Measurements from ENCODE around the gene C1QTNF7. TPM values are rescaled to one million over a fixed set of nuclear protein-coding genes. Genes with fewer than 3 reads are reported as not detected.
A peak's percentile ranks its signal among the peaks of the same experiment; 100 is the strongest.

Gene C1QTNF7
- total and polyA plus RNA-seq, 7 donors = 0.20 to 2.3 (median 0.35) TPM

GRCh38 chr4:15392053-15392805 is 35.6 kb upstream of the C1QTNF7 start:
- intact Hi-C loops (cut with DNase I) = loop anchor here in 1 of 2 donors (10.0 kb wide), 1 partner anchor 157 kb away; no protein-coding TSS in a partner anchor
- no peak for TF ChIP-seq CTCF (IDR thresholded peaks at IDR 0.05)

GRCh38 chr4:15395311-15395710 is 32.5 kb upstream of the C1QTNF7 start:
- no peak for DNase-seq
- no peak for ATAC-seq
- no peaks in the 10 kb centered on the region for H3K4me1 ChIP-seq
- no peaks in the 10 kb centered on the region for H3K36me3 ChIP-seq (ENCODE audit: insufficient read depth in 1 of 2, low read depth in 1 of 2)
- 82 to 87% (median 87%) methylated on average over 4 of the region's 4 CpGs for WGBS, 3 donors
- no peak for TF ChIP-seq CTCF (IDR thresholded peaks at IDR 0.05)
- H3K9me3 ChIP-seq = no peaks in the 10 kb centered on the region
- no peaks in the 10 kb centered on the region for H3K27me3 ChIP-seq (ENCODE audit: insufficient read depth in 3 of 3, low read length in 2 of 3)
- H3K27ac ChIP-seq = no peak overlapping the region
- H3K4me3 ChIP-seq = no peak overlapping the region
- intact Hi-C loops (cut with DNase I) = loop anchor here in 1 of 2 donors (10.0 kb wide), 1 partner anchor 161 kb away; no protein-coding TSS in a partner anchor

More at GRCh38 chr4:15392053-15392805, 35.6 kb upstream of the C1QTNF7 start:
- Histone ChIP-seq H3K27me3 (ENCODE audit: insufficient read depth in 3 of 3, low read length in 2 of 3) (no peaks in the 10 kb centered on the region), H3K4me3 (no peak overlapping the region), H3K36me3 (ENCODE audit: insufficient read depth in 1 of 2, low read depth in 1 of 2) (no peaks in the 10 kb centered on the region), H3K9me3 (no peaks in the 10 kb centered on the region), H3K27ac (no peak overlapping the region), H3K4me1 (no peaks in the 10 kb centered on the region)
- ATAC-seq (no peak), DNase-seq (no peak)
- WGBS, 3 donors = 77 to 80% (median 79%) methylated on average over 8 of the region's 8 CpGs

- Histone ChIP-seq H3K36me3 (ENCODE audit: insufficient read depth in 1 of 2, low read depth in 1 of 2) (no peaks in the 10 kb centered on the region), H3K4me3 (no peak overlapping the region), H3K4me1 (no peaks in the 10 kb centered on the region), H3K27ac (no peak overlapping the region), H3K9me3 (no peaks in the 10 kb centered on the region), H3K27me3 (ENCODE audit: insufficient read depth in 3 of 3, low read length in 2 of 3) (no peaks in the 10 kb centered on the region)
- DNase-seq (no peak), ATAC-seq (peak in 2 of 4 donors; percentile 46 to 63)
- 69 to 72% (median 71%) methylated on average over 4 of the region's 4 CpGs for WGBS, 3 donors
- peak; percentile 39 for TF ChIP-seq CTCF (IDR thresholded peaks at IDR 0.05)
- intact Hi-C loops (cut with DNase I) = loop anchor here in 1 of 2 donors (10.0 kb wide), 1 partner anchor 161 kb away; no protein-coding TSS in a partner anchor
These were observed 31.6 kb upstream of the C1QTNF7 start for GRCh38 chr4:15396157-15396800.

GRCh38 chr4:15398001-15398400 is 29.8 kb upstream of the C1QTNF7 start:
- ATAC-seq = no peak
- no peak for TF ChIP-seq CTCF (IDR thresholded peaks at IDR 0.05)
- H3K4me1 ChIP-seq = no peaks in the 10 kb centered on the region
- no peaks in the 10 kb centered on the region for H3K27me3 ChIP-seq (ENCODE audit: insufficient read depth in 3 of 3, low read length in 2 of 3)
- no peak overlapping the region for H3K4me3 ChIP-seq
- H3K36me3 ChIP-seq (ENCODE audit: insufficient read depth in 1 of 2, low read depth in 1 of 2) = no peaks in the 10 kb centered on the region
- no peaks in the 10 kb centered on the region for H3K9me3 ChIP-seq
- no peak overlapping the region for H3K27ac ChIP-seq
- WGBS, 3 donors = 50 to 74% (median 70%) methylated on average over 3 of the region's 3 CpGs
- intact Hi-C loops (cut with DNase I) = loop anchor here in 1 of 2 donors (10.0 kb wide), 1 partner anchor 163 kb away; no protein-coding TSS in a partner anchor
- no peak for DNase-seq
